HCT116 (cell line): ENCODE measurements around the gene ZNF438. TPM values are rescaled to one million over a fixed set of nuclear protein-coding genes. Genes with fewer than 3 reads are reported as not detected.

ENCODE experiments used
- ATAC-seq: fragments of 200-7000 bp; cut with Tn5 transposase; 2 replicates; pipeline ENCODE4 v1.9.1; 2020; ENCODE audit warnings: mild to moderate bottlenecking, moderate library complexity
- BruUV-seq: library from RNA; stranded (reverse); fragments of 400-500 nt; replicated peaks from 2 replicates; lab custom pipeline; 2021; lab: Mats Ljungman, UMichigan
- CTCF ChIA-PET: fragments of 300-600 bp; sonication (Branson Sonifier 250); formaldehyde crosslinking; loops from one replicate; lab custom pipeline; 2021; ENCODE audit warnings: antibody characterized with exemption; lab: Charles Lee
- POLR2A ChIA-PET: fragments of 300-600, 350-600 bp; sonication (Branson Sonifier 250); formaldehyde crosslinking; loops from one replicate; lab custom pipeline; 2021; ENCODE audit warnings: antibody characterized with exemption; lab: Charles Lee
- RAD21 ChIA-PET, 2 experiments: fragments of 300-600 bp; sonication (Branson Sonifier 250); formaldehyde crosslinking; loops; one replicate each; lab custom pipeline; 2023; ENCODE audit warnings: low total read pairs in 2 of 2; ENCODE audit not compliant: uncharacterized antibody in 2 of 2, unreplicated experiment in 2 of 2, low non-redundant PET in 1 of 2; lab: Charles Lee
- DNase-seq: peaks from one replicate; pipeline ENCODE4 v3.0.0-alpha.2; 2010; ENCODE audit warnings: low read depth, low spot score
- H2AFZ ChIP-seq: fragments of 200-600 bp; shearing (Covaris generic), sonication (generic); 2 replicates; pipeline ENCODE4 v1.6.1; 2017; ENCODE audit warnings: low read depth, mixed run types, mixed read lengths, antibody characterized with exemption, low read length; ENCODE audit not compliant: poor library complexity, severe bottlenecking
- H3K27ac ChIP-seq: 2 replicates; pipeline ENCODE4 v1.5.1; 2012; ENCODE audit warnings: low read depth, low read length
- H3K27me3 ChIP-seq: fragments of 200-600 bp; sonication (generic); 2 replicates; pipeline ENCODE4 v1.6.1; 2016; ENCODE audit warnings: mixed run types, low read length, mixed read lengths; ENCODE audit not compliant: insufficient read depth
- H3K36me3 ChIP-seq, 2 experiments: fragments of 200-500 bp in 1 of 2; fragments of 200-600 bp in 1 of 2; sonication (Bioruptor generic) in 1 of 2; sonication (generic) in 1 of 2; 2 replicates each; pipeline versions ENCODE4 v1.5.1 to v1.6.1; 2014 to 2016; ENCODE audit warnings: low read length in 2 of 2, inconsistent platforms in 1 of 2, mixed read lengths in 1 of 2, mixed run types in 1 of 2; ENCODE audit not compliant: insufficient read depth in 2 of 2, control insufficient read depth in 1 of 2
- H3K4me1 ChIP-seq, 2 experiments: fragments of 200-600 bp in 1 of 2; sonication (generic) in 1 of 2; 2 replicates each; pipeline versions ENCODE4 v1.5.1 to v1.6.1; 2012 to 2017; ENCODE audit warnings: low read length in 2 of 2, inconsistent platforms in 1 of 2, mild to moderate bottlenecking in 1 of 2, mixed read lengths in 1 of 2, mixed run types in 1 of 2, moderate library complexity in 1 of 2; ENCODE audit not compliant: insufficient read depth in 2 of 2, control insufficient read depth in 1 of 2
- H3K4me2 ChIP-seq: fragments of 200-600 bp; sonication (generic); 2 replicates; pipeline ENCODE4 v1.6.1; 2017; ENCODE audit warnings: mixed run types, low read length, mixed read lengths
- H3K4me3 ChIP-seq, 2 experiments: fragments of 200-600 bp in 1 of 2; sonication (generic) in 1 of 2; replicated peaks in 1 of 2; 2 replicates each; pipeline ENCODE4 v1.5.1; 2011 to 2016; ENCODE audit warnings: low read length in 2 of 2, control low read depth in 1 of 2, low read depth in 1 of 2, mild to moderate bottlenecking in 1 of 2, mixed read lengths in 1 of 2, mixed run types in 1 of 2
- H3K79me2 ChIP-seq: fragments of 200-600 bp; sonication (generic); 2 replicates; pipeline ENCODE4 v1.6.1; 2017; ENCODE audit warnings: mild to moderate bottlenecking, mixed run types, low read length, moderate library complexity, mixed read lengths; ENCODE audit not compliant: insufficient read depth
- H3K9ac ChIP-seq: fragments of 200-600 bp; sonication (generic); 2 replicates; pipeline ENCODE4 v1.6.1; 2016; ENCODE audit warnings: low read length, mixed read lengths
- H3K9me2 ChIP-seq: fragments of 200-600 bp; sonication (generic), shearing (Covaris generic); 2 replicates; pipeline ENCODE4 v1.6.1; 2017; ENCODE audit warnings: mixed run types, mild to moderate bottlenecking, moderate library complexity; ENCODE audit not compliant: insufficient read depth
- H3K9me3 ChIP-seq, 2 experiments: fragments of 200-500 bp in 1 of 2; fragments of 200-600 bp in 1 of 2; sonication (Bioruptor generic) in 1 of 2; sonication (generic) in 1 of 2; 2 replicates each; pipeline ENCODE4 v1.6.1; 2014 to 2017; ENCODE audit warnings: low read length in 2 of 2, mixed read lengths in 2 of 2, inconsistent platforms in 1 of 2, low read depth in 1 of 2, mild to moderate bottlenecking in 1 of 2, mixed run types in 1 of 2, moderate library complexity in 1 of 2; ENCODE audit not compliant: control insufficient read depth in 1 of 2, insufficient read depth in 1 of 2
- H4K20me1 ChIP-seq: fragments of 200-600 bp; sonication (generic), shearing (Covaris generic); 2 replicates; pipeline ENCODE4 v1.6.1; 2017; ENCODE audit warnings: mixed run types, mild to moderate bottlenecking, moderate library complexity; ENCODE audit not compliant: insufficient read depth
- CTCF ChIP-seq, 3 experiments: fragments of 200-600 bp in 1 of 3; sonication (generic) in 1 of 3; IDR thresholded peaks in 2 of 3; conservative IDR thresholded peaks in 1 of 3; 2 replicates each; pipeline ENCODE4 v1.5.1; 2012 to 2017; ENCODE audit warnings: low read depth in 2 of 3, low read length in 2 of 3, antibody characterized with exemption in 1 of 3, borderline replicate concordance in 1 of 3, control low read depth in 1 of 3, mild to moderate bottlenecking in 1 of 3, mixed read lengths in 1 of 3, mixed run types in 1 of 3, moderate library complexity in 1 of 3; ENCODE audit not compliant: insufficient read depth in 1 of 3
- EGR1 ChIP-seq: IDR thresholded peaks from 2 replicates; pipeline ENCODE4 v1.6.1; 2012; ENCODE audit warnings: low read depth
- EZH2 ChIP-seq: fragments of 200-600 bp; sonication (generic); IDR thresholded peaks from 2 replicates; pipeline ENCODE4 v1.6.1; 2017; ENCODE audit warnings: antibody characterized with exemption, mixed run types
- JUND ChIP-seq: IDR thresholded peaks from 2 replicates; pipeline ENCODE4 v1.6.1; 2012
- REST ChIP-seq: IDR thresholded peaks from 2 replicates; pipeline ENCODE4 v1.6.1; 2012; ENCODE audit warnings: low read depth
- SIN3A ChIP-seq: IDR thresholded peaks from 2 replicates; pipeline ENCODE4 v1.6.1; 2012; ENCODE audit warnings: low read depth
- intact Hi-C: fragments of 100-400 bp; cut with micrococcal nuclease; formaldehyde crosslinking; loops from 2 replicates; pipeline ENCODE4 v1.10.0; 2022
- total RNA-seq: library from RNA; stranded (reverse); gene quantifications from one replicate; pipeline ENCODE4 v1.2.1, GENCODE V29; 2021; ENCODE audit not compliant: unreplicated experiment

Gene ZNF438
- total RNA-seq, 1 experiment from 2014 or later = 3.3 TPM

GRCh38 chr10:31064348-31064747, 32.7 kb upstream of the ZNF438 start:
- no peak overlapping the region for H2AFZ ChIP-seq
- no peaks in the 10 kb centered on the region for H3K9me3 ChIP-seq
- ChIA-PET CTCF (no interaction called here), POLR2A (no interaction called here), RAD21 (no interaction called here)
- H3K79me2 ChIP-seq = no peaks in the 10 kb centered on the region
- H3K27me3 ChIP-seq = no peaks in the 10 kb centered on the region
- H3K9me2 ChIP-seq = no peaks in the 10 kb centered on the region
- no peak overlapping the region for H3K4me3 ChIP-seq
- no peak for DNase-seq
- H4K20me1 ChIP-seq = no peaks in the 10 kb centered on the region
- TF ChIP-seq EGR1 (no peak), EZH2 (no peak), SIN3A (no peak), REST (no peak), JUND (no peak), CTCF (IDR thresholded peaks at IDR 0.05 in 2 of 3, conservative IDR thresholded peaks at IDR 0.05 in 1 of 3; ENCODE audit: borderline replicate concordance in 1 of 3, insufficient read depth in 1 of 3, low read depth in 2 of 3, low read length in 2 of 3) (no peak)
- TF ChIP-seq, all 23 proteins: peak for 0
- ATAC-seq = no peak
- BruUV-seq = no TSS peak
- no peak overlapping the region for H3K27ac ChIP-seq
- no peaks in the 10 kb centered on the region for H3K36me3 ChIP-seq
- intact Hi-C loops = no loop called here
- peaks cover 0 to 3% of the 10 kb centered on the region in 2 experiments; a peak in 2 of 4 replicates for H3K4me1 ChIP-seq
- H3K9ac ChIP-seq = no peak overlapping the region
- H3K4me2 ChIP-seq = no peak overlapping the region
